B cell (primary cell): Measurements from ENCODE around the gene MRTFB. TPM values are rescaled to one million over a fixed set of nuclear protein-coding genes. Genes with fewer than 3 reads are reported as not detected.

Source experiments
- ATAC-seq: fragments of 200-7000 bp; cut with Tn5 transposase; one replicate; pipeline ENCODE4 v1.10.0; 2021; ENCODE audit warnings: low read depth, mild to moderate bottlenecking, moderate number of reproducible peaks, moderate library complexity
- CTCF ChIA-PET: fragments of 350-600 bp; sonication (Branson Sonifier 250); formaldehyde crosslinking; loops from one replicate; lab custom pipeline; 2021; ENCODE audit warnings: antibody characterized with exemption, inconsistent platforms; lab: Charles Lee
- POLR2A ChIA-PET: fragments of 350-600 bp; sonication (Branson Sonifier 250); formaldehyde crosslinking; loops from one replicate; lab custom pipeline; 2021; ENCODE audit warnings: antibody characterized with exemption; lab: Charles Lee
- DNase-seq: peaks from one replicate; pipeline ENCODE4 v3.0.0; 2013
- H2AFZ ChIP-seq: 2 replicates; pipeline ENCODE4 v1.6.1; 2012; ENCODE audit warnings: mild to moderate bottlenecking, low read depth, low read length; ENCODE audit not compliant: insufficient read depth, poor library complexity, severe bottlenecking
- H3K27ac ChIP-seq, 2 donors: 1 replicate in 1 of 2; 2 replicates in 1 of 2; pipeline ENCODE4 v1.5.1; 2012 to 2013; ENCODE audit warnings: low read length in 2 of 2, mild to moderate bottlenecking in 2 of 2, moderate library complexity in 1 of 2
- H3K27me3 ChIP-seq, 4 experiments: fragments of 200-600 bp in 1 of 4; sonication (generic) in 1 of 4; replicated peaks in 1 of 4; 1 replicate in 2 of 4; 2 replicates in 2 of 4; pipeline versions ENCODE4 v1.6.1 to v1.7.0; 2013 to 2016; ENCODE audit warnings: low read length in 3 of 4, mild to moderate bottlenecking in 2 of 4, mixed read lengths in 1 of 4, moderate library complexity in 1 of 4; ENCODE audit not compliant: insufficient read depth in 4 of 4, control insufficient read depth in 3 of 4; ENCODE audit errors: control extremely low read depth in 1 of 4
- H3K36me3 ChIP-seq, 2 experiments: replicated peaks in 1 of 2; 1 replicate in 1 of 2; 2 replicates in 1 of 2; pipeline versions ENCODE4 v1.6.1 to v1.7.1; 2013; ENCODE audit warnings: low read length in 1 of 2; ENCODE audit not compliant: insufficient read depth in 2 of 2, control insufficient read depth in 1 of 2; ENCODE audit errors: control extremely low read depth in 1 of 2, extremely low read depth in 1 of 2
- H3K4me1 ChIP-seq, 2 donors: fragments of 200-600 bp in 1 of 2; sonication (generic) in 1 of 2; 1 replicate in 1 of 2; 2 replicates in 1 of 2; pipeline versions ENCODE4 v1.5.1 to v1.6.1; 2013 to 2017; ENCODE audit warnings: low read length in 2 of 2; ENCODE audit not compliant: control insufficient read depth in 2 of 2, insufficient read depth in 2 of 2
- H3K4me2 ChIP-seq: replicated peaks from 2 replicates; pipeline ENCODE3; 2012; ENCODE audit warnings: mild to moderate bottlenecking, low read depth, low read length; ENCODE audit not compliant: poor library complexity, severe bottlenecking
- H3K4me3 ChIP-seq, 5 experiments: fragments of 200-600 bp in 1 of 5; sonication (generic) in 1 of 5; 1 replicate in 3 of 5; 2 replicates in 2 of 5; pipeline versions ENCODE4 v1.5.1 to v1.7.0; 2011 to 2016; ENCODE audit warnings: low read length in 4 of 5, mild to moderate bottlenecking in 4 of 5, low read depth in 2 of 5, control low read depth in 1 of 5, moderate library complexity in 1 of 5; ENCODE audit not compliant: insufficient read depth in 1 of 5; ENCODE audit errors: control extremely low read depth in 1 of 5, extremely low read depth in 1 of 5
- H3K79me2 ChIP-seq: fragments of 200-600 bp; sonication (generic); one replicate; pipeline ENCODE4 v1.6.0; 2016; ENCODE audit warnings: low read length; ENCODE audit not compliant: control insufficient read depth, insufficient read depth
- H3K9ac ChIP-seq: fragments of 200-600 bp; sonication (generic); 2 replicates; pipeline ENCODE4 v1.6.1; 2017; ENCODE audit warnings: mild to moderate bottlenecking, low read length, moderate library complexity
- H3K9me3 ChIP-seq, 3 donors: one replicate each; pipeline versions ENCODE4 v1.6.1 to v1.7.1; 2013; ENCODE audit warnings: low read length in 2 of 3; ENCODE audit not compliant: control insufficient read depth in 2 of 3, insufficient read depth in 1 of 3; ENCODE audit errors: control extremely low read depth in 1 of 3
- H4K20me1 ChIP-seq: 2 replicates; pipeline ENCODE4 v1.6.0; 2012; ENCODE audit warnings: mild to moderate bottlenecking, low read length; ENCODE audit not compliant: insufficient read depth, control insufficient read depth, poor library complexity, severe bottlenecking
- H3K27ac Mint-ChIP-seq: one replicate; pipeline ENCODE4 v1.8.0; 2021; ENCODE audit warnings: mixed read lengths
- H3K27me3 Mint-ChIP-seq: one replicate; pipeline ENCODE4 v1.8.0; 2021; ENCODE audit warnings: mixed read lengths
- H3K4me1 Mint-ChIP-seq: one replicate; pipeline ENCODE4 v1.8.0; 2021; ENCODE audit warnings: mixed read lengths
- H3K4me3 Mint-ChIP-seq: one replicate; pipeline ENCODE4 v1.8.0; 2021; ENCODE audit warnings: mixed read lengths
- H3K9me3 Mint-ChIP-seq: one replicate; pipeline ENCODE4 v1.8.0; 2022; ENCODE audit warnings: mixed read lengths; ENCODE audit not compliant: insufficient read depth
- CTCF ChIP-seq: fragments of 200-600 bp; IDR thresholded peaks from one replicate; pipeline ENCODE4 v1.8.0; 2022; ENCODE audit warnings: antibody characterized with exemption, mild to moderate bottlenecking
- EZH2 ChIP-seq: IDR thresholded peaks from 2 replicates; pipeline ENCODE4 v1.6.1; 2012; ENCODE audit warnings: borderline replicate concordance, low read depth, mild to moderate bottlenecking, moderate library complexity, low read length; ENCODE audit not compliant: insufficient read depth, poor library complexity, severe bottlenecking
- WGBS: methylation state at CpG from one replicate; pipeline ENCODE4 v1.1.5; 2013; ENCODE audit warnings: missing lambda C conversion rate; ENCODE audit not compliant: insufficient coverage; 5-methylcytosine and 5-hydroxymethylcytosine counted together
- intact Hi-C: fragments of 100-400 bp; cut with micrococcal nuclease; formaldehyde crosslinking; loops from one replicate; pipeline ENCODE4 v1.10.0; 2022
- polyA plus RNA-seq: library from polyadenylated mRNA; depleted of rRNA; stranded (reverse); fragments of >200 nt; gene quantifications from 2 replicates; pipeline ENCODE4 v1.2.3, GENCODE V29; 2012
- total RNA-seq, 2 donors: library from RNA; stranded (reverse); fragments of 120-200 nt in 1 of 2; gene quantifications; 1 replicate in 1 of 2; 2 replicates in 1 of 2; pipeline versions ENCODE4 v1.2.3 to v1.2.4, GENCODE V29; 2013 to 2022

Gene MRTFB
- total and polyA plus RNA-seq, 2 donors (not counting 1 experiment from before 2014, with no cell fraction given), result 6.6 to 39.5 TPM

DNA sequence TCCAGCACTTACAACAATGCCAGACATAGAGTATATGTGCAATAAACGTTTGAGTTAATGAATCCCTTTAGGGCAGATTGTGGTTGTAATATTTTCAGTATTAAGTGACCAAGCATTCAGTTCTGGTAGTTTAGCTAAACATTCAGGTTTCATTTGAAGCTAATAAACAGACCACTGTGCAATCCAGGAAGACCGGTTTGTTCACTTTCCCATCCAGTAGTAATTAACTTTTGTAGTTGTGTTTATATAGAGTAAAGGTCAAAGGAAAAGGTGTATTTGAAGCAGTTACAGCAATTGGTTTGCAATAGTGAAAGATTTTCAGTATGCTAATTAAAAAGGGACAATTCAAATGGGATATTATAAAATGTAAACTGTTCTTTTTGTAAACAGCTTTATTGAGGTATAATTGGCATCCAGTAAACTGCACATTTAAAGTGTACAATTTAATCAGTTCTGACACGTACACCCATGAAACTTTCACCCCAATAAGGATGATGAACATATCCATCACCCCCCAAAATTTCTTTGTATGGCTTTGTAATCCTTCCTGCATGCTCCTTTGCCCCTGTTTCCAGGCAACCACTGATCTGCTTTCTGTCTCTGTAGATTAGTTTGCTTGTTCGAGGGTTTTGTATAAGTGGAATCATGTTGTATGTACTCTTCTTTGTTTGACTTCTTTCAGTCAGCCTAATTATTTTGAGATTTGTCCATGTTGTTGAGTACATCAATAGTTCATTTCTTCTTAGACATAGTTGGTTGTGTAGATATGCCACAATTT lies 26.3 kb downstream of the MRTFB start:
- Histone ChIP-seq H3K36me3 (no peaks in the 10 kb centered on the region), H3K4me3 (no peak overlapping the region), H3K27ac (no peak overlapping the region), H3K4me1 (peaks cover 0 to 5% of the 10 kb centered on the region in 2 donors), H3K4me2 (no peak overlapping the region), H2AFZ (no peak overlapping the region), H4K20me1 (peaks cover 6% of the 10 kb centered on the region), H3K9me3 (peaks cover 0 to 5% (median 0%) of the 10 kb centered on the region in 3 donors), H3K27me3 (no peaks in the 10 kb centered on the region), H3K9ac (no peak overlapping the region), H3K79me2 (peaks cover 34% of the 10 kb centered on the region)
- 100% methylated on average over 1 of the region's 4 CpGs for WGBS
- ATAC-seq (no peak), DNase-seq (no peak)
- no peak overlapping the region for H3K27ac Mint-ChIP-seq
- intact Hi-C loops, result no loop called here
- POLR2A ChIA-PET, result no interaction called here
- no peaks in the 10 kb centered on the region for H3K27me3 Mint-ChIP-seq
- CTCF ChIA-PET, result no interaction called here
- no peaks in the 10 kb centered on the region for H3K9me3 Mint-ChIP-seq
- peaks cover 28% of the 10 kb centered on the region for H3K4me1 Mint-ChIP-seq
- TF ChIP-seq CTCF, result no peak
- no peak for TF ChIP-seq EZH2
- H3K4me3 Mint-ChIP-seq, result no peak overlapping the region

- no peak overlapping the region for H3K4me2 ChIP-seq
- peaks cover 0 to 5% (median 0%) of the 10 kb centered on the region in 3 donors for H3K9me3 ChIP-seq
- H3K9ac ChIP-seq, result no peak overlapping the region
- no peak overlapping the region for H2AFZ ChIP-seq
- no peaks in the 10 kb centered on the region for H3K9me3 Mint-ChIP-seq
- no peaks in the 10 kb centered on the region for H3K27me3 Mint-ChIP-seq
- peaks cover 6% of the 10 kb centered on the region for H4K20me1 ChIP-seq
- CTCF ChIA-PET, result interaction anchor here (1.1 kb wide), 1 partner anchor 152 kb away, joined by 3 read pairs; no protein-coding TSS in a partner anchor
- no CpG with 5 or more reads among the region's 2 CpGs for WGBS
- H3K4me1 Mint-ChIP-seq, result peaks cover 32% of the 10 kb centered on the region
- no peak overlapping the region for H3K4me3 Mint-ChIP-seq
- H3K27ac Mint-ChIP-seq, result no peak overlapping the region
- no peak overlapping the region for H3K27ac ChIP-seq
- peaks cover 39% of the 10 kb centered on the region for H3K79me2 ChIP-seq
- no peaks in the 10 kb centered on the region for H3K27me3 ChIP-seq
- no peak for ATAC-seq
- no peak overlapping the region for H3K4me3 ChIP-seq
- H3K36me3 ChIP-seq, result no peaks in the 10 kb centered on the region
- no peak for TF ChIP-seq EZH2
- no peak for TF ChIP-seq CTCF
- peaks cover 0 to 5% of the 10 kb centered on the region in 2 donors for H3K4me1 ChIP-seq
- DNase-seq, result no peak
- intact Hi-C loops, result no loop called here
- POLR2A ChIA-PET, result no interaction called here
Observed at GRCh38 chr16:14098081-14098480, 27.0 kb downstream of the MRTFB start.
